ENCODE data around the gene TASP1. TPM values are rescaled to one million over a fixed set of nuclear protein-coding genes. Genes with fewer than 3 reads are reported as not detected.

The TASP1 gene
- total RNA-seq, 2 experiments from 2014 or later = 9.5 to 10.5 TPM

GRCh38 chr20:13581451-13581850 is 57.3 kb downstream of the TASP1 start:
- peaks cover 14% of the 10 kb centered on the region for H3K9me3 Mint-ChIP-seq
- H3K4me1 Mint-ChIP-seq = no peaks in the 10 kb centered on the region
- POLR2A ChIA-PET = no interaction called here
- no peaks in the 10 kb centered on the region for H3K27me3 Mint-ChIP-seq
- peaks cover 24% of the 10 kb centered on the region for H3K36me3 Mint-ChIP-seq (ENCODE audit: low read depth)
- CTCF ChIA-PET = no interaction called here
- H3K27ac Mint-ChIP-seq = no peak overlapping the region
- DNase-seq = no peak
- H3K4me3 Mint-ChIP-seq = no peak overlapping the region

GRCh38 chr20:13580707-13581106 is 58.0 kb downstream of the TASP1 start:
- ChIA-PET POLR2A (no interaction called here), CTCF (no interaction called here)
- Mint-ChIP-seq H3K36me3 (ENCODE audit: low read depth) (peaks cover 19% of the 10 kb centered on the region), H3K27me3 (no peaks in the 10 kb centered on the region), H3K4me1 (no peaks in the 10 kb centered on the region), H3K9me3 (peaks cover 10% of the 10 kb centered on the region), H3K4me3 (no peak overlapping the region), H3K27ac (no peak overlapping the region)
- no peak for DNase-seq

- Mint-ChIP-seq H3K27me3 (no peaks in the 10 kb centered on the region), H3K4me1 (no peaks in the 10 kb centered on the region), H3K4me3 (no peak overlapping the region), H3K9me3 (peaks cover 2% of the 10 kb centered on the region), H3K27ac (no peak overlapping the region), H3K36me3 (ENCODE audit: low read depth) (peaks cover 7% of the 10 kb centered on the region)
- ChIA-PET CTCF (interaction anchor here (0.7 kb wide), 2 partner anchors 11 to 637 kb away, joined by 3 to 5 read pairs; no protein-coding TSS in a partner anchor), POLR2A (no interaction called here)
- no peak for DNase-seq
Observed at GRCh38 chr20:13574071-13574470, 64.7 kb downstream of the TASP1 start.

- peaks cover 6% of the 10 kb centered on the region for H3K9me3 Mint-ChIP-seq
- no peak for DNase-seq
- ChIA-PET POLR2A (no interaction called here), CTCF (no interaction called here)
- no peak overlapping the region for H3K4me3 Mint-ChIP-seq
- no peak overlapping the region for H3K27ac Mint-ChIP-seq
- H3K36me3 Mint-ChIP-seq (ENCODE audit: low read depth) = peaks cover 4% of the 10 kb centered on the region
- H3K27me3 Mint-ChIP-seq = no peaks in the 10 kb centered on the region
- no peaks in the 10 kb centered on the region for H3K4me1 Mint-ChIP-seq
Observed at GRCh38 chr20:13571662-13572061, 67.1 kb downstream of the TASP1 start.

GRCh38 chr20:13567663-13568062 is 71.1 kb downstream of the TASP1 start:
- CTCF ChIA-PET = no interaction called here
- peaks cover 4% of the 10 kb centered on the region for H3K36me3 Mint-ChIP-seq (ENCODE audit: low read depth)
- no peak overlapping the region for H3K27ac Mint-ChIP-seq

GRCh38 chr20:13563854-13564253 is 74.9 kb downstream of the TASP1 start:
- CTCF ChIA-PET = interaction anchor here (0.7 kb wide), 1 partner anchor 405 kb away, joined by 3 read pairs; no protein-coding TSS in a partner anchor
- no peak overlapping the region for H3K27ac Mint-ChIP-seq
- H3K36me3 Mint-ChIP-seq (ENCODE audit: low read depth) = peaks cover 4% of the 10 kb centered on the region
- no peak for DNase-seq
- no peak overlapping the region for H3K4me3 Mint-ChIP-seq
- H3K9me3 Mint-ChIP-seq = peaks cover 4% of the 10 kb centered on the region
- no peaks in the 10 kb centered on the region for H3K27me3 Mint-ChIP-seq
- POLR2A ChIA-PET = no interaction called here
- H3K4me1 Mint-ChIP-seq = no peaks in the 10 kb centered on the region

More at GRCh38 chr20:13567663-13568062, 71.1 kb downstream of the TASP1 start:
- Mint-ChIP-seq H3K9me3 (peaks cover 4% of the 10 kb centered on the region), H3K4me3 (no peak overlapping the region), H3K27me3 (no peaks in the 10 kb centered on the region), H3K4me1 (no peaks in the 10 kb centered on the region)
- DNase-seq = no peak
- POLR2A ChIA-PET = no interaction called here

GRCh38 chr20:13554706-13555105 is 84.0 kb downstream of the TASP1 start:
- Mint-ChIP-seq H3K4me3 (no peak overlapping the region), H3K27me3 (no peaks in the 10 kb centered on the region), H3K4me1 (no peaks in the 10 kb centered on the region), H3K9me3 (no peaks in the 10 kb centered on the region), H3K36me3 (ENCODE audit: low read depth) (peaks cover 6% of the 10 kb centered on the region), H3K27ac (no peak overlapping the region)
- ChIA-PET POLR2A (no interaction called here), CTCF (no interaction called here)
- no peak for DNase-seq

GRCh38 chr20:13554076-13554475 is 84.7 kb downstream of the TASP1 start:
- no peak overlapping the region for H3K4me3 Mint-ChIP-seq
- H3K4me1 Mint-ChIP-seq = no peaks in the 10 kb centered on the region
- DNase-seq = no peak
- ChIA-PET CTCF (no interaction called here), POLR2A (no interaction called here)
- no peaks in the 10 kb centered on the region for H3K9me3 Mint-ChIP-seq
- H3K27me3 Mint-ChIP-seq = no peaks in the 10 kb centered on the region
- peaks cover 6% of the 10 kb centered on the region for H3K36me3 Mint-ChIP-seq (ENCODE audit: low read depth)
- no peak overlapping the region for H3K27ac Mint-ChIP-seq

- ChIA-PET CTCF (interaction anchor here (0.6 kb wide), 1 partner anchor 93 kb away, joined by 3 read pairs; no protein-coding TSS in a partner anchor), POLR2A (no interaction called here)
- Mint-ChIP-seq H3K27me3 (no peaks in the 10 kb centered on the region), H3K27ac (no peak overlapping the region), H3K9me3 (no peaks in the 10 kb centered on the region), H3K4me3 (no peak overlapping the region), H3K4me1 (no peaks in the 10 kb centered on the region), H3K36me3 (ENCODE audit: low read depth) (no peaks in the 10 kb centered on the region)
- no peak for DNase-seq
Observed at GRCh38 chr20:13552061-13552460, 86.7 kb downstream of the TASP1 start.

GRCh38 chr20:13549451-13549850 is 89.3 kb downstream of the TASP1 start:
- Mint-ChIP-seq H3K36me3 (ENCODE audit: low read depth) (no peaks in the 10 kb centered on the region), H3K9me3 (no peaks in the 10 kb centered on the region), H3K27me3 (no peaks in the 10 kb centered on the region), H3K27ac (no peak overlapping the region), H3K4me3 (no peak overlapping the region), H3K4me1 (peaks cover 2% of the 10 kb centered on the region)
- CTCF ChIA-PET = interaction anchor here (0.7 kb wide), 1 partner anchor 10 kb away, joined by 3 read pairs; no protein-coding TSS in a partner anchor
- DNase-seq = no peak
- POLR2A ChIA-PET = no interaction called here

- Mint-ChIP-seq H3K4me1 (peaks cover 2% of the 10 kb centered on the region), H3K36me3 (ENCODE audit: low read depth) (no peaks in the 10 kb centered on the region)
Observed at GRCh38 chr20:13546497-13547131, 92.1 kb downstream of the TASP1 start.

GRCh38 chr20:13545790-13546189 is 92.9 kb downstream of the TASP1 start:
- Mint-ChIP-seq H3K27ac (no peak overlapping the region), H3K27me3 (no peaks in the 10 kb centered on the region), H3K4me1 (peaks cover 2% of the 10 kb centered on the region), H3K9me3 (no peaks in the 10 kb centered on the region), H3K4me3 (no peak overlapping the region), H3K36me3 (ENCODE audit: low read depth) (no peaks in the 10 kb centered on the region)
- DNase-seq = no peak
- POLR2A ChIA-PET = interaction anchor here (0.6 to 0.7 kb wide), 2 partner anchors 243 to 429 kb away, joined by 3 read pairs; no protein-coding TSS in a partner anchor
- CTCF ChIA-PET = interaction anchor here (0.8 to 2.2 kb wide), 7 partner anchors 8 to 255 kb away, joined by 3 to 9 read pairs (median 4); no protein-coding TSS in a partner anchor

More at GRCh38 chr20:13546497-13547131, 92.1 kb downstream of the TASP1 start:
- CTCF ChIA-PET = interaction anchor here (0.8 to 2.2 kb wide), 9 partner anchors 9 to 255 kb away, joined by 3 to 9 read pairs (median 3); no protein-coding TSS in a partner anchor
- Mint-ChIP-seq H3K4me3 (no peak overlapping the region), H3K27me3 (no peaks in the 10 kb centered on the region), H3K9me3 (no peaks in the 10 kb centered on the region), H3K27ac (no peak overlapping the region)
- peak; percentile 77 for DNase-seq
- POLR2A ChIA-PET = interaction anchor here (0.6 kb wide), 1 partner anchor 242 kb away, joined by 3 read pairs; no protein-coding TSS in a partner anchor

GRCh38 chr20:13543783-13544182 is 94.9 kb downstream of the TASP1 start:
- peaks cover 2% of the 10 kb centered on the region for H3K4me1 Mint-ChIP-seq
- no peaks in the 10 kb centered on the region for H3K36me3 Mint-ChIP-seq (ENCODE audit: low read depth)
- no peak overlapping the region for H3K4me3 Mint-ChIP-seq
- H3K27ac Mint-ChIP-seq = no peak overlapping the region
- POLR2A ChIA-PET = no interaction called here
- CTCF ChIA-PET = no interaction called here
- H3K9me3 Mint-ChIP-seq = no peaks in the 10 kb centered on the region
- H3K27me3 Mint-ChIP-seq = no peaks in the 10 kb centered on the region
- DNase-seq = no peak

- no peaks in the 10 kb centered on the region for H3K9me3 Mint-ChIP-seq
- H3K27me3 Mint-ChIP-seq = no peaks in the 10 kb centered on the region
Observed at GRCh38 chr20:13535627-13536026, 103.1 kb downstream of the TASP1 start.

More at GRCh38 chr20:13535627-13536026, 103.1 kb downstream of the TASP1 start:
- no peak overlapping the region for H3K4me3 Mint-ChIP-seq
- no peaks in the 10 kb centered on the region for H3K4me1 Mint-ChIP-seq
- CTCF ChIA-PET = no interaction called here
- no peaks in the 10 kb centered on the region for H3K36me3 Mint-ChIP-seq (ENCODE audit: low read depth)
- H3K27ac Mint-ChIP-seq = no peak overlapping the region
- DNase-seq = no peak
- POLR2A ChIA-PET = no interaction called here

Data from activated CD4-positive, alpha-beta T cell treated with anti-CD3 and anti-CD28 coated beads, Interleukin-2, amount 10 ng/mL, durations not matched to agents 7 days and 5 days (primary cell).